ENCODE results near the gene DUSP7.

The DUSP7 gene

GRCh38 chr3:52079958-52080357 lies 23.6 kb upstream of the DUSP7 start:
- no peaks in the 10 kb centered on the region for H3K9me3 ChIP-seq (ENCODE audit: insufficient read depth, low read length)
- H3K36me3 ChIP-seq (ENCODE audit: low read length), result no peaks in the 10 kb centered on the region
- H3K4me3 ChIP-seq (ENCODE audit: insufficient read depth, low read length, poor library complexity, severe bottlenecking), result no peak overlapping the region
- no peaks in the 10 kb centered on the region for H4K20me1 ChIP-seq (ENCODE audit: low read depth, low read length)
- no peak for TF ChIP-seq EZH2phosphoT487 (conservative IDR thresholded peaks at IDR 0.05; ENCODE audit: low read length)
- no peak for TF ChIP-seq CTCF (IDR thresholded peaks at IDR 0.05; ENCODE audit: insufficient read depth, low read length, poor library complexity, severe bottlenecking)
- H3K27ac ChIP-seq (ENCODE audit: low read depth, low read length), result no peak overlapping the region
- H2AFZ ChIP-seq (ENCODE audit: low read depth, low read length, severe bottlenecking), result no peak overlapping the region
- H3F3A ChIP-seq (ENCODE audit: insufficient read depth), result no peaks in the 10 kb centered on the region
- no peaks in the 10 kb centered on the region for H3K27me3 ChIP-seq (ENCODE audit: low read length)
- no peak overlapping the region for H3K9ac ChIP-seq (ENCODE audit: low read length)
- H3K79me2 ChIP-seq (ENCODE audit: insufficient read depth, low read length), result no peaks in the 10 kb centered on the region
- no peaks in the 10 kb centered on the region for H3K9me2 ChIP-seq (replicated peaks; ENCODE audit: insufficient read depth, low read length)
- H3K4me2 ChIP-seq (ENCODE audit: low read depth, low read length, poor library complexity, severe bottlenecking), result no peak overlapping the region

GRCh38 chr3:52078781-52079560 lies 22.6 kb upstream of the DUSP7 start:
- Histone ChIP-seq H3K36me3 (ENCODE audit: low read length) (no peaks in the 10 kb centered on the region), H3F3A (ENCODE audit: insufficient read depth) (no peaks in the 10 kb centered on the region), H3K79me2 (ENCODE audit: insufficient read depth, low read length) (no peaks in the 10 kb centered on the region), H3K9me2 (replicated peaks; ENCODE audit: insufficient read depth, low read length) (no peaks in the 10 kb centered on the region), H3K27me3 (ENCODE audit: low read length) (no peaks in the 10 kb centered on the region), H2AFZ (ENCODE audit: low read depth, low read length, severe bottlenecking) (no peak overlapping the region), H3K27ac (ENCODE audit: low read depth, low read length) (no peak overlapping the region), H3K9me3 (ENCODE audit: insufficient read depth, low read length) (no peaks in the 10 kb centered on the region), H3K4me3 (ENCODE audit: insufficient read depth, low read length, poor library complexity, severe bottlenecking) (no peak overlapping the region), H3K4me2 (ENCODE audit: low read depth, low read length, poor library complexity, severe bottlenecking) (no peak overlapping the region), H4K20me1 (ENCODE audit: low read depth, low read length) (no peaks in the 10 kb centered on the region), H3K9ac (ENCODE audit: low read length) (no peak overlapping the region)
- no peak for TF ChIP-seq EZH2phosphoT487 (conservative IDR thresholded peaks at IDR 0.05; ENCODE audit: low read length)
- TF ChIP-seq CTCF (IDR thresholded peaks at IDR 0.05; ENCODE audit: insufficient read depth, low read length, poor library complexity, severe bottlenecking), result no peak

- Histone ChIP-seq H3K27ac (ENCODE audit: low read depth, low read length) (no peak overlapping the region), H2AFZ (ENCODE audit: low read depth, low read length, severe bottlenecking) (no peak overlapping the region), H3K4me3 (ENCODE audit: insufficient read depth, low read length, poor library complexity, severe bottlenecking) (no peak overlapping the region), H3K36me3 (ENCODE audit: low read length) (no peaks in the 10 kb centered on the region), H3K9me3 (ENCODE audit: insufficient read depth, low read length) (no peaks in the 10 kb centered on the region), H3K9me2 (replicated peaks; ENCODE audit: insufficient read depth, low read length) (no peaks in the 10 kb centered on the region), H3F3A (ENCODE audit: insufficient read depth) (no peaks in the 10 kb centered on the region), H3K79me2 (ENCODE audit: insufficient read depth, low read length) (no peaks in the 10 kb centered on the region), H4K20me1 (ENCODE audit: low read depth, low read length) (no peaks in the 10 kb centered on the region), H3K4me2 (ENCODE audit: low read depth, low read length, poor library complexity, severe bottlenecking) (no peak overlapping the region), H3K9ac (ENCODE audit: low read length) (no peak overlapping the region), H3K27me3 (ENCODE audit: low read length) (no peaks in the 10 kb centered on the region)
- TF ChIP-seq EZH2phosphoT487 (conservative IDR thresholded peaks at IDR 0.05; ENCODE audit: low read length) (no peak), CTCF (IDR thresholded peaks at IDR 0.05; ENCODE audit: insufficient read depth, low read length, poor library complexity, severe bottlenecking) (no peak)
Measured at GRCh38 chr3:52077925-52078324, 21.6 kb upstream of the DUSP7 start.

Measured in SU-DHL-6 (cell line).